Keratinocyte (primary cell): ENCODE data around the gene TSPAN7. TPM values are rescaled to one million over a fixed set of nuclear protein-coding genes. Genes with fewer than 3 reads are reported as not detected.

Experiments used
- DNase-seq: peaks from one replicate; pipeline ENCODE4 v3.0.0-alpha.2; 2011; ENCODE audit warnings: low read depth, missing footprints, low spot score
- FAIRE-seq: peaks from 2 replicates; lab custom pipeline; 2011; peaks lifted over from hg19 to GRCh38; lab: Jason Lieb, UNC
- H2AFZ ChIP-seq: 2 replicates; pipeline ENCODE4 v1.6.0; 2012; ENCODE audit warnings: low read length, control low read depth, inconsistent platforms; ENCODE audit not compliant: control insufficient read depth
- H3K27ac ChIP-seq: 2 replicates; pipeline ENCODE4 v1.5.1; 2011; ENCODE audit warnings: low read length; ENCODE audit not compliant: control insufficient read depth, insufficient read depth
- H3K27me3 ChIP-seq: 3 replicates; pipeline ENCODE4 v1.6.0; 2011; ENCODE audit warnings: low read length; ENCODE audit not compliant: control insufficient read depth, insufficient read depth; ENCODE audit errors: extremely low read depth
- H3K36me3 ChIP-seq, 2 experiments: 2 replicates in 1 of 2; 3 replicates in 1 of 2; pipeline ENCODE4 v1.5.1; 2011; ENCODE audit warnings: low read length in 2 of 2, mild to moderate bottlenecking in 1 of 2; ENCODE audit not compliant: control insufficient read depth in 2 of 2, insufficient read depth in 2 of 2; ENCODE audit errors: extremely low read depth in 1 of 2
- H3K4me1 ChIP-seq: 3 replicates; pipeline ENCODE4 v1.5.1; 2011; ENCODE audit warnings: low read length; ENCODE audit not compliant: control insufficient read depth, insufficient read depth; ENCODE audit errors: extremely low read depth
- H3K4me2 ChIP-seq: 3 replicates; pipeline ENCODE4 v1.6.0; 2011; ENCODE audit warnings: low read depth, low read length; ENCODE audit not compliant: control insufficient read depth, insufficient read depth; ENCODE audit errors: extremely low read depth
- H3K4me3 ChIP-seq, 3 experiments: fragments of 200-600 bp in 1 of 3; sonication (generic) in 1 of 3; 2 replicates in 2 of 3; 3 replicates in 1 of 3; pipeline ENCODE4 v1.5.1; 2011 to 2016; ENCODE audit warnings: low read length in 3 of 3, mild to moderate bottlenecking in 3 of 3, control low read depth in 2 of 3, inconsistent platforms in 1 of 3, low read depth in 1 of 3, mixed read lengths in 1 of 3, mixed run types in 1 of 3, moderate library complexity in 1 of 3; ENCODE audit not compliant: control insufficient read depth in 2 of 3, insufficient read depth in 2 of 3; ENCODE audit errors: extremely low read depth in 1 of 3
- H3K79me2 ChIP-seq: 2 replicates; pipeline ENCODE4 v1.6.0; 2012; ENCODE audit warnings: low read length; ENCODE audit not compliant: control insufficient read depth, insufficient read depth
- H3K9ac ChIP-seq: 3 replicates; pipeline ENCODE4 v1.6.0; 2011; ENCODE audit warnings: low read length; ENCODE audit not compliant: control insufficient read depth, insufficient read depth; ENCODE audit errors: extremely low read depth
- H3K9me1 ChIP-seq: 3 replicates; pipeline ENCODE4 v1.6.0; 2011; ENCODE audit warnings: low read length; ENCODE audit not compliant: control insufficient read depth, insufficient read depth; ENCODE audit errors: extremely low read depth
- H3K9me3 ChIP-seq: 2 replicates; pipeline ENCODE4 v1.5.1; 2012; ENCODE audit warnings: low read depth, low read length; ENCODE audit not compliant: control insufficient read depth
- H4K20me1 ChIP-seq: 3 replicates; pipeline ENCODE4 v1.6.0; 2011; ENCODE audit warnings: low read length; ENCODE audit not compliant: control insufficient read depth, insufficient read depth; ENCODE audit errors: extremely low read depth
- CTCF ChIP-seq, 3 experiments: IDR thresholded peaks in 1 of 3; conservative IDR thresholded peaks in 1 of 3; optimal IDR thresholded peaks in 1 of 3; 2 replicates in 2 of 3; 3 replicates in 1 of 3; pipeline versions ENCODE3 to v1.5.1; 2011; ENCODE audit warnings: low read length in 3 of 3, mild to moderate bottlenecking in 3 of 3, moderate library complexity in 2 of 3, control low read depth in 1 of 3, inconsistent platforms in 1 of 3; ENCODE audit not compliant: insufficient read depth in 2 of 3; ENCODE audit errors: extremely low read depth in 1 of 3
- EZH2 ChIP-seq: IDR thresholded peaks from one replicate; pipeline ENCODE4 v1.6.1; 2012; ENCODE audit warnings: inconsistent platforms, mild to moderate bottlenecking, low read length, moderate library complexity
- dilution Hi-C: fragments of 300-500 bp; cut with MboI; formaldehyde crosslinking; loops from one replicate; pipeline ENCODE4 v1.7.0; 2020; ENCODE audit warnings: low sequenced_read_pairs; ENCODE audit not compliant: extremely low pct_ligation_motif_present
- polyA plus RNA-seq, 5 experiments: library from polyadenylated mRNA; depleted of rRNA in 3 of 5; stranded (reverse) in 3 of 5; stranded (forward) in 1 of 5; unstranded in 1 of 5; fragments of >200 nt; gene quantifications; 1 replicate in 1 of 5; 2 replicates in 3 of 5; 3 replicates in 1 of 5; pipeline versions ENCODE4 v1.2.1 to v1.2.3, GENCODE V29; 2011 to 2012; ENCODE audit warnings: missing spikeins in 2 of 5, low read depth in 1 of 5, low replicate concordance in 1 of 5

TSPAN7 gene
- polyA plus RNA-seq, 1 donor (not counting 4 experiments of a cell fraction or from before 2014, with no cell fraction given) = 2.3 TPM

- Histone ChIP-seq H3K4me3 (no peak overlapping the region), H3K36me3 (no peaks in the 10 kb centered on the region), H3K4me1 (no peaks in the 10 kb centered on the region), H3K27ac (no peak overlapping the region), H3K9ac (no peak overlapping the region), H2AFZ (no peak overlapping the region), H3K27me3 (no peaks in the 10 kb centered on the region), H3K9me1 (no peaks in the 10 kb centered on the region), H3K79me2 (no peaks in the 10 kb centered on the region), H4K20me1 (no peaks in the 10 kb centered on the region), H3K4me2 (no peak overlapping the region), H3K9me3 (no peaks in the 10 kb centered on the region)
- dilution Hi-C loops = no loop called here
- TF ChIP-seq CTCF (optimal IDR thresholded peaks at IDR 0.05 in 1 of 3, IDR thresholded peaks at IDR 0.05 in 1 of 3, conservative IDR thresholded peaks at IDR 0.05 in 1 of 3; ENCODE audit: extremely low read depth in 1 of 3, insufficient read depth in 2 of 3, low read length in 3 of 3) = peak; percentile 20 to 49 (median 47)
- TF ChIP-seq EZH2 = no peak
- no peak for FAIRE-seq
- no peak for DNase-seq
Measured at GRCh38 chrX:38654302-38654701, 93.0 kb downstream of the TSPAN7 start.

GRCh38 chrX:38656350-38656915 is 95.1 kb downstream of the TSPAN7 start:
- FAIRE-seq (no peak), DNase-seq (no peak)
- Histone ChIP-seq H3K36me3 (no peaks in the 10 kb centered on the region), H4K20me1 (no peaks in the 10 kb centered on the region), H3K27me3 (no peaks in the 10 kb centered on the region), H3K9me1 (no peaks in the 10 kb centered on the region), H3K9me3 (no peaks in the 10 kb centered on the region), H3K79me2 (no peaks in the 10 kb centered on the region), H3K4me3 (no peak overlapping the region), H3K9ac (no peak overlapping the region), H3K27ac (no peak overlapping the region), H3K4me2 (no peak overlapping the region), H3K4me1 (no peaks in the 10 kb centered on the region), H2AFZ (no peak overlapping the region)
- dilution Hi-C loops = no loop called here
- TF ChIP-seq CTCF (optimal IDR thresholded peaks at IDR 0.05 in 1 of 3, IDR thresholded peaks at IDR 0.05 in 1 of 3, conservative IDR thresholded peaks at IDR 0.05 in 1 of 3; ENCODE audit: extremely low read depth in 1 of 3, insufficient read depth in 2 of 3, low read length in 3 of 3) (no peak), EZH2 (no peak)
